SU-DHL-6 (cell line): ENCODE results near the gene OTUD6A.

ENCODE experiments used
- H2AFZ ChIP-seq: fragments of 200-600 bp; sonication (generic); 2 replicates; pipeline ENCODE4 v1.6.1; 2014; ENCODE audit warnings: low read depth, mild to moderate bottlenecking, moderate library complexity, mixed read lengths, antibody characterized with exemption, low read length; ENCODE audit not compliant: severe bottlenecking
- H3F3A ChIP-seq: fragments of 200-600 bp; shearing (Covaris generic); 2 replicates; pipeline ENCODE4 v1.6.0; 2016; ENCODE audit warnings: antibody characterized with exemption, mild to moderate bottlenecking; ENCODE audit not compliant: insufficient read depth
- H3K27ac ChIP-seq: fragments of 200-600 bp; sonication (generic); 2 replicates; pipeline ENCODE4 v1.5.1; 2016; ENCODE audit warnings: low read depth, mild to moderate bottlenecking, low read length, moderate library complexity, mixed read lengths
- H3K27me3 ChIP-seq: fragments of 200-600 bp; sonication (generic), shearing (Covaris generic); 2 replicates; pipeline ENCODE4 v1.6.0; 2014; ENCODE audit warnings: mild to moderate bottlenecking, low read length
- H3K36me3 ChIP-seq: fragments of 200-600 bp; sonication (generic); 2 replicates; pipeline ENCODE4 v1.6.1; 2014; ENCODE audit warnings: mild to moderate bottlenecking, low read length, mixed read lengths
- H3K4me2 ChIP-seq: fragments of 300-600, 200-600 bp; shearing (Covaris generic), sonication (generic); 2 replicates; pipeline ENCODE4 v1.6.0; 2014; ENCODE audit warnings: low read length, low read depth, mild to moderate bottlenecking; ENCODE audit not compliant: poor library complexity, severe bottlenecking
- H3K4me3 ChIP-seq: fragments of 200-600 bp; sonication (generic); 2 replicates; pipeline ENCODE4 v1.5.1; 2014; ENCODE audit warnings: antibody characterized with exemption, low read length, mild to moderate bottlenecking, mixed read lengths; ENCODE audit not compliant: insufficient read depth, poor library complexity, severe bottlenecking
- H3K79me2 ChIP-seq: fragments of 200-600 bp; sonication (generic); 2 replicates; pipeline ENCODE4 v1.6.1; 2014; ENCODE audit warnings: mild to moderate bottlenecking, low read length, moderate library complexity; ENCODE audit not compliant: insufficient read depth
- H3K9ac ChIP-seq: fragments of 200-600 bp; sonication (generic); 2 replicates; pipeline ENCODE4 v1.7.0; 2014; ENCODE audit warnings: mild to moderate bottlenecking, low read length
- H3K9me2 ChIP-seq: fragments of 200-600 bp; sonication (generic); replicated peaks from 2 replicates; pipeline ENCODE4 v1.6.1; 2014; ENCODE audit warnings: low read length; ENCODE audit not compliant: insufficient read depth
- H3K9me3 ChIP-seq: fragments of 200-600 bp; sonication (generic); 2 replicates; pipeline ENCODE4 v1.6.1; 2014; ENCODE audit warnings: low read length, mixed read lengths; ENCODE audit not compliant: insufficient read depth
- H4K20me1 ChIP-seq: fragments of 200-600 bp; sonication (generic); 2 replicates; pipeline ENCODE4 v1.6.1; 2014; ENCODE audit warnings: low read depth, mild to moderate bottlenecking, antibody characterized with exemption, low read length, moderate library complexity, mixed read lengths
- CTCF ChIP-seq: fragments of 200-600 bp; sonication (generic); IDR thresholded peaks from one replicate; pipeline ENCODE4 v1.5.1; 2017; ENCODE audit warnings: antibody characterized with exemption, mild to moderate bottlenecking, low read length, moderate library complexity; ENCODE audit not compliant: insufficient read depth, poor library complexity, severe bottlenecking
- EZH2phosphoT487 ChIP-seq: fragments of 200-600 bp; sonication (generic), shearing (Covaris generic); conservative IDR thresholded peaks from 2 replicates; pipeline ENCODE4 v1.6.1; 2018; ENCODE audit warnings: mild to moderate bottlenecking, antibody characterized with exemption, low read length, moderate library complexity, mixed read lengths

Gene OTUD6A

GRCh38 chrX:70030301-70030767 lies 31.9 kb upstream of the OTUD6A start:
- H3K79me2 ChIP-seq, result no peaks in the 10 kb centered on the region
- H2AFZ ChIP-seq, result no peak overlapping the region
- no peaks in the 10 kb centered on the region for H3K9me2 ChIP-seq
- no peaks in the 10 kb centered on the region for H3F3A ChIP-seq
- no peak overlapping the region for H3K9ac ChIP-seq
- no peak overlapping the region for H3K27ac ChIP-seq
- no peaks in the 10 kb centered on the region for H4K20me1 ChIP-seq
- no peak overlapping the region for H3K4me3 ChIP-seq
- no peaks in the 10 kb centered on the region for H3K27me3 ChIP-seq
- no peaks in the 10 kb centered on the region for H3K9me3 ChIP-seq
- TF ChIP-seq EZH2phosphoT487 (no peak), CTCF (peak; percentile 28)
- H3K4me2 ChIP-seq, result no peak overlapping the region
- H3K36me3 ChIP-seq, result no peaks in the 10 kb centered on the region

DNA sequence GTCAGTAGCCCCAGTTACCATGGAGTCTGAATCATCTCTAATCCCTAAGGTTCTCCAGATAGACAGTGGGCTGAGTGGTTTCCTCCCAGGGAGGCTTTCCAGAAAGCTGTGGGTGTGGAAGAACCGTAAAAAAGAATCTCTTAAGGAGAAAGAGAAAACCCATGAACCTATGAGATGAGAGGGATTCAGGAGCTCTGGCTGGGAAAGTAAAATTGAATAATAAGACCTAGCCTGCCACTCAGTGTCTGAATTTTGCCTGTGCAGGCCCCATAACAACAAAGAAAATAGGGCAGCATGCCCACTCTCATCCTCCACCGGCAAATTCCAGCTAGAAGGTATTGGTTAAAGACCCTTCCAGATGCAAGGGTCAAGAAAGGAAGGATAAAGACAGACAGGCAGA lies 29.5 kb upstream of the OTUD6A start:
- Histone ChIP-seq H3K9me2 (no peaks in the 10 kb centered on the region), H3K4me3 (no peak overlapping the region), H3K27ac (no peak overlapping the region), H3K79me2 (no peaks in the 10 kb centered on the region), H3F3A (no peaks in the 10 kb centered on the region), H3K9ac (no peak overlapping the region), H3K4me2 (no peak overlapping the region), H2AFZ (no peak overlapping the region), H4K20me1 (no peaks in the 10 kb centered on the region), H3K27me3 (no peaks in the 10 kb centered on the region), H3K36me3 (no peaks in the 10 kb centered on the region), H3K9me3 (no peaks in the 10 kb centered on the region)
- TF ChIP-seq CTCF, result no peak
- TF ChIP-seq EZH2phosphoT487, result no peak

DNA sequence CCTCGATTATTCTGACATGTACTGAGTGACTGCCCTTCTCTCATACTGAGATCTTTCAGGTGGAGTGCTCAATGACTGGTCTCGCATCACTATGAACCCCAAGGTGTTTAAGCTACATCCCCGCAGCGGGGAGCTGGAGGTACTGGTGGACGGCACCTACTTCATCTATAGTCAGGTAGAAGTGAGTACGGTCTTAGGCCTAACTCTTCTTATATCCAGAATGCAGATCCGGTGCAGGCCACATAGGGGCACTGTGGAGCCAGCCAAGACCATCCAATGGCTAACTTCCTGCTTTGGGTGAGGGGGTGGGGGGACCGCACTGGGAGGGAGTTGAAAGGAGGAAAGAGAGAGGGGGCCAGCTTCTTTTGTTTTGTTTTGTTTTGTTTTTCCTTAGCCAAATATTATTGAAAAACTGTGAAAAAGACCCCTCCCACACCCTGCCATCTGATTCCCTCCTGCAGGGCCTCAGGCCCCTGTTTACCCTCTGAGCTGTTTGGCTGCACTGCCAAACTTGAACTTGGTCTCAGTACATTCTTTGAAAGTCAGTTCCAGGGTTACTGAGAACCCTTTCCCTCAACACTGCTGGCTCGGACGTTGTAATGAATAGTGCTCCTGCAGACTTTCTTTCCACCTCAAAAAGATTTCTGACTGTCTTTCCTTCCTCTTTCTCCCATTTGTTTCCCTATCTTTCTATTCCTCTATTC lies 28.8 kb upstream of the OTUD6A start:
- no peak overlapping the region for H3K4me3 ChIP-seq
- no peak overlapping the region for H3K4me2 ChIP-seq
- H4K20me1 ChIP-seq, result no peaks in the 10 kb centered on the region
- TF ChIP-seq EZH2phosphoT487 (no peak), CTCF (peak; percentile 30)
- H3K79me2 ChIP-seq, result no peaks in the 10 kb centered on the region
- no peaks in the 10 kb centered on the region for H3K27me3 ChIP-seq
- H3K9me3 ChIP-seq, result no peaks in the 10 kb centered on the region
- no peak overlapping the region for H3K9ac ChIP-seq
- no peak overlapping the region for H2AFZ ChIP-seq
- no peak overlapping the region for H3K27ac ChIP-seq
- no peaks in the 10 kb centered on the region for H3K36me3 ChIP-seq
- H3F3A ChIP-seq, result no peaks in the 10 kb centered on the region
- H3K9me2 ChIP-seq, result no peaks in the 10 kb centered on the region
